Ovary (tissue), 3 donors: ENCODE measurements around the gene CPSF4.

Experiments used
- CTCF ChIP-seq, 3 donors: fragments of 450-650 bp in 2 of 3; fragments of 200-600 bp in 1 of 3; IDR thresholded peaks; one replicate each; pipeline versions ENCODE4 v1.5.1 to v1.8.0; 2016 to 2022; ENCODE audit warnings: antibody characterized with exemption in 3 of 3, mild to moderate bottlenecking in 1 of 3
- EP300 ChIP-seq: sonication (generic); formaldehyde crosslinking; IDR thresholded peaks from one replicate; pipeline ENCODE4 v1.6.1; 2017; ENCODE audit warnings: antibody characterized with exemption
- POLR2A ChIP-seq: fragments of 450-650 bp; IDR thresholded peaks from one replicate; pipeline ENCODE4 v1.6.1; 2017; ENCODE audit warnings: antibody characterized with exemption, mild to moderate bottlenecking, moderate library complexity
- donor health status: DM: no; HTN: no; CAD: no.

GRCh38 chr7:99449326-99449725, 10.6 kb downstream of the CPSF4 start:
- no peak for TF ChIP-seq CTCF (IDR thresholded peaks at IDR 0.05)
- no peak for TF ChIP-seq POLR2A
- TF ChIP-seq EP300 = no peak
